ENCODE results near the gene KDM5C.

The KDM5C gene

GRCh38 chrX:53247928-53248327 lies 22.9 kb upstream of the KDM5C start:
- H3K27me3 ChIP-seq (ENCODE audit: control insufficient read depth in 1 of 2, insufficient read depth in 2 of 2, low read length in 2 of 2): peaks cover 6 to 7% of the 10 kb centered on the region in 2 donors
- no peak overlapping the region for H3K9ac ChIP-seq (ENCODE audit: low read length)
- no peaks in the 10 kb centered on the region for H3K4me1 ChIP-seq (ENCODE audit: insufficient read depth, low read length)
- H3K27ac ChIP-seq (ENCODE audit: low read depth, low read length): no peak overlapping the region
- no peak overlapping the region for H3K4me3 ChIP-seq (ENCODE audit: low read depth in 1 of 2, low read length in 2 of 2)
- H3K36me3 ChIP-seq (ENCODE audit: insufficient read depth, low read length): no peaks in the 10 kb centered on the region
- H3K9me3 ChIP-seq (ENCODE audit: low read length): no peaks in the 10 kb centered on the region

DNA sequence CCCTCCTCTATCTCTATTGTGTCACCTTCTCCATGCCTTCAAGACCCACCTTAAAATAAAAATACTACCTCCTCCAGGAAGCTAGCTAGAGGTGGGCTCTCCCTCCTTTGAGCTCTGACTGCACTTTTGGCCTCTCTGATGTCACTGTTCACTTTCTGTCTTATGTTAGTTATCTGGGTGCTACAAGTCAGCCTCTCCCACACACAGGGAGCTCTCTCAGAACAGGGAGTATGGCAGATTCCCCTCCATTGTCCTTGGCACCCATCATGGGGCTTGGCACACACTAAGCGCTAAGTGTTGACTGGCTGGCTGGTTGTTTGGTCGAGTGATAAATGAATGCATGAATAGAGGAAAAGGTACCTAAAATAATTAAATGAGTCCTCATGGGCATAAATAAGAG lies 21.2 kb upstream of the KDM5C start:
- Histone ChIP-seq H3K9ac (ENCODE audit: low read length) (no peak overlapping the region), H3K4me3 (ENCODE audit: low read depth in 1 of 2, low read length in 2 of 2) (no peak overlapping the region), H3K9me3 (ENCODE audit: low read length) (no peaks in the 10 kb centered on the region), H3K27me3 (ENCODE audit: control insufficient read depth in 1 of 2, insufficient read depth in 2 of 2, low read length in 2 of 2) (peaks cover 6 to 7% of the 10 kb centered on the region in 2 donors), H3K36me3 (ENCODE audit: insufficient read depth, low read length) (peaks cover 6% of the 10 kb centered on the region), H3K4me1 (ENCODE audit: insufficient read depth, low read length) (no peaks in the 10 kb centered on the region), H3K27ac (ENCODE audit: low read depth, low read length) (no peak overlapping the region)

- H3K27me3 ChIP-seq (ENCODE audit: control insufficient read depth in 1 of 2, insufficient read depth in 2 of 2, low read length in 2 of 2): peaks cover under 1 to 7% of the 10 kb centered on the region in 2 donors
- H3K4me3 ChIP-seq (ENCODE audit: low read depth in 1 of 2, low read length in 2 of 2): no peak overlapping the region
- H3K36me3 ChIP-seq (ENCODE audit: insufficient read depth, low read length): peaks cover 6% of the 10 kb centered on the region
Measured at GRCh38 chrX:53244610-53245009, 19.6 kb upstream of the KDM5C start.

DNA sequence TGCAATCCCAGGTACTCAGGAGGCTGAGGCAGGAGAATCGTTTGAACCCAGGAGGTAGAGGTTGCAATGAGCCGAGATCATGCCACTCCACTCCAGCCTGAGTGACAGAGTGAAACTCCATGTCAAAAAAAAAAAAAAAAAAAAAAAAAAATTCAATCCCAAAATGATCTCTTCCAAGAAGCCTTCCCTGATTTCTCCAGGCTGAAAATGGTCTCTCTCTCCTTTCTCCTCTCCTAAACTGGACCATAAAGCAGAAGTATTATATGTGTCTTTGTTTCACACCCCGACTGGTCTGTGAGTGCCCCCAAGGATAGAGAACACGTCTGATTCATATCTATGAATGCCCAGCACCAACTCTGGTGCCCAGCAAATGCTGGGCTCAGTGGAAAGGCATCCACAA lies 17.3 kb upstream of the KDM5C start:
- H3K4me1 ChIP-seq (ENCODE audit: insufficient read depth, low read length): no peaks in the 10 kb centered on the region
- H3K27ac ChIP-seq (ENCODE audit: low read depth, low read length): no peak overlapping the region
- peaks cover 6% of the 10 kb centered on the region for H3K36me3 ChIP-seq (ENCODE audit: insufficient read depth, low read length)
- no peaks in the 10 kb centered on the region for H3K9me3 ChIP-seq (ENCODE audit: low read length)
- H3K27me3 ChIP-seq (ENCODE audit: control insufficient read depth in 1 of 2, insufficient read depth in 2 of 2, low read length in 2 of 2): peaks cover 0 to 3% of the 10 kb centered on the region in 2 donors
- H3K9ac ChIP-seq (ENCODE audit: low read length): no peak overlapping the region
- H3K4me3 ChIP-seq (ENCODE audit: low read depth in 1 of 2, low read length in 2 of 2): no peak overlapping the region

More at GRCh38 chrX:53244610-53245009, 19.6 kb upstream of the KDM5C start:
- Histone ChIP-seq H3K9ac (ENCODE audit: low read length) (no peak overlapping the region), H3K4me1 (ENCODE audit: insufficient read depth, low read length) (no peaks in the 10 kb centered on the region), H3K9me3 (ENCODE audit: low read length) (no peaks in the 10 kb centered on the region), H3K27ac (ENCODE audit: low read depth, low read length) (no peak overlapping the region)

DNA sequence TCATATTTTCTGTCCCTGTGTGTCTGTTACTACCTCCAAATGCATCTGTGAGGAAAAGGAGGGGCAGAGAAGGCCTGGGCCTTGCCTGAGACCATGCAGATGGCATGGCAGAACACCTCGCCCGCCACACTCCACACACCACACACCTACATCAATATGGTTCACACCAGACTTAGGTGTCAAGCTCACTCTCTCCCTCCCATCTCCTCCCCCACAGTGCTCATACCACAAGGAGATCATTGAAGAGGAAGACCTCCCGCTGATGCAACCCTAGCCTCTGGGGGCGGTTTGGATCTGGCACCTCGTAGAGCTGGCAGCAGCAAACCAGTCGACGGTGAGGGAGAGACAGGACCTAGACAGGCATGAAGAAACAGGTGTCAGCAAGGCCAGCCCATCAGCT lies 16.6 kb upstream of the KDM5C start:
- H3K36me3 ChIP-seq (ENCODE audit: insufficient read depth, low read length): peaks cover 6% of the 10 kb centered on the region
- H3K9me3 ChIP-seq (ENCODE audit: low read length): no peaks in the 10 kb centered on the region
- no peaks in the 10 kb centered on the region for H3K4me1 ChIP-seq (ENCODE audit: insufficient read depth, low read length)
- H3K27ac ChIP-seq (ENCODE audit: low read depth, low read length): no peak overlapping the region
- H3K9ac ChIP-seq (ENCODE audit: low read length): no peak overlapping the region
- H3K4me3 ChIP-seq (ENCODE audit: low read depth in 1 of 2, low read length in 2 of 2): no peak overlapping the region
- H3K27me3 ChIP-seq (ENCODE audit: control insufficient read depth in 1 of 2, insufficient read depth in 2 of 2, low read length in 2 of 2): peaks cover 0 to 3% of the 10 kb centered on the region in 2 donors

DNA sequence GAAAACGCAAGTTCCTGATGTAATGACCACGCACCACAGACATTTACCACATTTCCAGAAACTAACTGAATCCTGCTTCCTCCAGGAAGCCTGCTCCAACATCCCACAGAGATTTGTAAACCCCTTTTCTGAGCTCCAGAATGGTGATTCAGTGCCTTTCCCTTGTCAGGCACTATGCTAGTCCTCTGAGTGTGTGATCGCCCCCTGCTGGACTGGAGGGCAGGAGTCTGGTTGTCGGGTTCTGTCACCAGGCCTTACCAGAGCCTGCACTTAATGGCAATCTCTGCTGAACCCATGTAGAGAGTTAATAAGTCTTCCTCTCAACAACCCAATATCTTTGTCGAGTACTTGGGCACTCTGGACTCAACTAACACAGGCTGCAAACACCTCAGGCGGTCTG lies 14.5 kb upstream of the KDM5C start:
- Histone ChIP-seq H3K4me1 (ENCODE audit: insufficient read depth, low read length) (no peaks in the 10 kb centered on the region), H3K27ac (ENCODE audit: low read depth, low read length) (no peak overlapping the region), H3K9me3 (ENCODE audit: low read length) (no peaks in the 10 kb centered on the region), H3K9ac (ENCODE audit: low read length) (no peak overlapping the region), H3K4me3 (ENCODE audit: low read depth in 1 of 2, low read length in 2 of 2) (no peak overlapping the region), H3K27me3 (ENCODE audit: control insufficient read depth in 1 of 2, insufficient read depth in 2 of 2, low read length in 2 of 2) (peaks cover 0 to 7% of the 10 kb centered on the region in 2 donors), H3K36me3 (ENCODE audit: insufficient read depth, low read length) (peaks cover 6% of the 10 kb centered on the region)

GRCh38 chrX:53237056-53237455 lies 12.0 kb upstream of the KDM5C start:
- no peak overlapping the region for H3K4me3 ChIP-seq (ENCODE audit: low read depth in 1 of 2, low read length in 2 of 2)
- H3K36me3 ChIP-seq (ENCODE audit: insufficient read depth, low read length): no peaks in the 10 kb centered on the region

DNA sequence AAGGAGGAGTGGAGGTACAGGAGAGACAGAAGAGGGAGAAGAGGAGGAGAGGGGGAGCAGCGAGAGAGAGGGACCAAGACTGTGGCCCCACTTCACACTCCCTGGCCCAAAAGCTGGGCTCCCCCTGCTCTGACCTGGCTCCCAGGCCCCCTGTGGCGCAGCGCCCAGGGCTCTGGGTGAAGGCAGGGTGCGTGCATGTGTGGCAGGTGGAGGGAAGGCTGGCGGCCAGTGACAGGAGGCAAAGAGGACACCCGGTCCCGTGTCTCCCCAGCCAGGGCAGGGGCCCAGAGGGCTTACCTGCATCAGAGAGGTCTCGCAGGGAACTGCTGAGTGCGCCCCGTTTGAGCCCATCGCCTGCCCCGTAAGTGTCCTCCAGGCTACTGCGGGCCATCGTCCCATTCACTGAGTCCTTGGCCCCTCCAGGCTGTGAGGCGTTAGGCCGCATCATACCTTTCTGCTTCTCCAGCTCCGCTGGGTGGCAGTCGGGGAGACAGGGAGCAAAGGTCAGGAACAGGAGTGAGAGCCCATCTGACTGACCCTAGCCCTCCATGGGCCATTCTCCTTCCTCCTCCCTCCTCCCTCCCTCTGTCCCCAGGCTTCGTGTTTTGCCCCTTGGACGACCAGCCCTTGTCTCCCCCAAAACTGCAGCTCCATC lies 11.1 kb upstream of the KDM5C start:
- no peak overlapping the region for H3K27ac ChIP-seq (ENCODE audit: low read depth, low read length)
- peaks cover 0 to 11% of the 10 kb centered on the region in 2 donors for H3K27me3 ChIP-seq (ENCODE audit: control insufficient read depth in 1 of 2, insufficient read depth in 2 of 2, low read length in 2 of 2)
- H3K9ac ChIP-seq (ENCODE audit: low read length): no peak overlapping the region
- H3K36me3 ChIP-seq (ENCODE audit: insufficient read depth, low read length): no peaks in the 10 kb centered on the region
- no peaks in the 10 kb centered on the region for H3K4me1 ChIP-seq (ENCODE audit: insufficient read depth, low read length)
- no peak overlapping the region for H3K4me3 ChIP-seq (ENCODE audit: low read depth in 1 of 2, low read length in 2 of 2)
- no peaks in the 10 kb centered on the region for H3K9me3 ChIP-seq (ENCODE audit: low read length)

More at GRCh38 chrX:53237056-53237455, 12.0 kb upstream of the KDM5C start:
- Histone ChIP-seq H3K9ac (ENCODE audit: low read length) (no peak overlapping the region), H3K27me3 (ENCODE audit: control insufficient read depth in 1 of 2, insufficient read depth in 2 of 2, low read length in 2 of 2) (peaks cover 0 to 11% of the 10 kb centered on the region in 2 donors), H3K27ac (ENCODE audit: low read depth, low read length) (no peak overlapping the region), H3K9me3 (ENCODE audit: low read length) (no peaks in the 10 kb centered on the region), H3K4me1 (ENCODE audit: insufficient read depth, low read length) (no peaks in the 10 kb centered on the region)

DNA sequence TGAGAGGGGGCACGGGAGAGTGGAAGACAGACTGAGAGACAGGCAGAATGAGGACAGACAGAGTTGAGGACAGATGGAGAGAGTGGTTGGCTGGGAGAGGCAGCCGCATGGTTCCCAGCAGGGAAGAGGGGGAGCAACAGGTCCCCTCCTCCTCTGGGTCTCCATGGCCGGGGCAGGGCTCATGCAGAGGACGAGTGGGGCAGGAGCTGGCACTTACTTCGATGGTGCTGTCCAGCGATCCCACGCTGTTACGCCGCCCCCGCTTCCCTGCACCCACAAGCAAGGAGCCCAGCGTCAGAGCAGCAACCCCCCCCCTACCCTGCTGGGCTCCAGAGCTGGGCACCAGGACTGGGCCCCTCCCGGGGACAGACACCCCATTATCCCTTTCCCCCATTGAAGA lies 10.6 kb upstream of the KDM5C start:
- Histone ChIP-seq H3K4me1 (ENCODE audit: insufficient read depth, low read length) (no peaks in the 10 kb centered on the region), H3K27me3 (ENCODE audit: control insufficient read depth in 1 of 2, insufficient read depth in 2 of 2, low read length in 2 of 2) (peaks cover 0 to 11% of the 10 kb centered on the region in 2 donors), H3K27ac (ENCODE audit: low read depth, low read length) (no peak overlapping the region), H3K9me3 (ENCODE audit: low read length) (no peaks in the 10 kb centered on the region), H3K36me3 (ENCODE audit: insufficient read depth, low read length) (no peaks in the 10 kb centered on the region), H3K9ac (ENCODE audit: low read length) (no peak overlapping the region), H3K4me3 (ENCODE audit: low read depth in 1 of 2, low read length in 2 of 2) (no peak overlapping the region)

GRCh38 chrX:53234484-53234883 lies 9.5 kb upstream of the KDM5C start:
- H3K9ac ChIP-seq (ENCODE audit: low read length): no peak overlapping the region
- peaks cover 0 to 11% of the 10 kb centered on the region in 2 donors for H3K27me3 ChIP-seq (ENCODE audit: control insufficient read depth in 1 of 2, insufficient read depth in 2 of 2, low read length in 2 of 2)
- no peaks in the 10 kb centered on the region for H3K9me3 ChIP-seq (ENCODE audit: low read length)
- no peak overlapping the region for H3K27ac ChIP-seq (ENCODE audit: low read depth, low read length)
- no peaks in the 10 kb centered on the region for H3K4me1 ChIP-seq (ENCODE audit: insufficient read depth, low read length)
- H3K36me3 ChIP-seq (ENCODE audit: insufficient read depth, low read length): no peaks in the 10 kb centered on the region
- no peak overlapping the region for H3K4me3 ChIP-seq (ENCODE audit: low read depth in 1 of 2, low read length in 2 of 2)

DNA sequence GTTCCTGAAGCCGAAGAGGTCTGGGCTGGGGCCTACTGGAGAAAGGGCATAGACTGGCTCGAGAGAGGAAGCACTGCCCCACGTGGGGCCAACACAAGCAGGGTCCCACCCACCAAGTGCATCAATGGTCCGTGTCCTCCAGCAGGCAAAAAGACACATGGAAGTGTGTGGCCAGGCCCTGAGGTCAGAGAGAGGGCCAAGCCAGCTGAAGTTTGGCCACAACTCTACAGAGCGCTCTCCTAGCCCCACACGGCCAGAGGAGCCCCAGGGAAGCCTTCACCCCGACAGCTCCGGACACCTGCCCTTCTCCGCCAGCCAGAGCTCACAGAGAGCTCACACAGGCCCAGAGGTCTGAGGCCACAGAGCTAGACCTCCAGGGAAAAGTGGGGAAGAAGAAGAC lies 8.5 kb upstream of the KDM5C start:
- H3K27me3 ChIP-seq (ENCODE audit: control insufficient read depth in 1 of 2, insufficient read depth in 2 of 2, low read length in 2 of 2): peaks cover 0 to 11% of the 10 kb centered on the region in 2 donors
- no peak overlapping the region for H3K4me3 ChIP-seq (ENCODE audit: low read depth in 1 of 2, low read length in 2 of 2)
- H3K4me1 ChIP-seq (ENCODE audit: insufficient read depth, low read length): no peaks in the 10 kb centered on the region

DNA sequence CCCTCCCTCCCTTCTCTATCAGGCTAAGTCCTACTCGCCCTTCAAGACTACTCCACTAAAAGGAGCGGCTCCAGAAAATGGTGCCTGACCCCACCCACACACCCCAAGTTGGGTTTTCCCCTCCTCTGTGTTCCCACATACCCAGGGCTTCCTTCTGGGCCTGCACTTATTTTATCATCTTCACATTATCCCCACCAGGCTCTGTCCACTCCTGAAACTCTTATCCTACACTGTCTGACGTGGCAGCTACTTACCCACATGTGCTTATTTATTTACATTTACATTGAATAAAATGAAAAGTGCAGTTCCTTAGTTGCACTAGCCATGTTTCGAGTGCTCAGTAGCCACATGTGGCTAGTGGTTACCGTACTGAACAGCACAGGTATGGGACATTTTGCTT lies 5.1 kb upstream of the KDM5C start:
- Histone ChIP-seq H3K4me1 (ENCODE audit: insufficient read depth, low read length) (peaks cover 5% of the 10 kb centered on the region), H3K27me3 (ENCODE audit: control insufficient read depth in 1 of 2, insufficient read depth in 2 of 2, low read length in 2 of 2) (peaks cover 0 to 4% of the 10 kb centered on the region in 2 donors), H3K27ac (ENCODE audit: low read depth, low read length) (no peak overlapping the region), H3K4me3 (ENCODE audit: low read depth in 1 of 2, low read length in 2 of 2) (no peak overlapping the region), H3K36me3 (ENCODE audit: insufficient read depth, low read length) (no peaks in the 10 kb centered on the region), H3K9me3 (ENCODE audit: low read length) (no peaks in the 10 kb centered on the region), H3K9ac (ENCODE audit: low read length) (no peak overlapping the region)

More for the DNA sequence above, 8.5 kb upstream of the KDM5C start:
- Histone ChIP-seq H3K27ac (ENCODE audit: low read depth, low read length) (no peak overlapping the region), H3K36me3 (ENCODE audit: insufficient read depth, low read length) (no peaks in the 10 kb centered on the region), H3K9me3 (ENCODE audit: low read length) (no peaks in the 10 kb centered on the region), H3K9ac (ENCODE audit: low read length) (no peak overlapping the region)
